H1 (cell line): Measurements from ENCODE around the gene SYK. TPM values are rescaled to one million over a fixed set of nuclear protein-coding genes. Genes with fewer than 3 reads are reported as not detected.

Experiments
- CTCF ChIA-PET: fragments of 300-600 bp; sonication (Branson Sonifier 250); formaldehyde crosslinking; loops from one replicate; lab custom pipeline; 2021; ENCODE audit not compliant: partially characterized antibody; lab: Charles Lee
- POLR2A ChIA-PET: fragments of 300-600 bp; sonication (Branson Sonifier 250); formaldehyde crosslinking; loops from one replicate; lab custom pipeline; 2021; ENCODE audit warnings: inconsistent platforms; ENCODE audit not compliant: partially characterized antibody; lab: Charles Lee
- DNase-seq, 2 experiments: peaks; one replicate each; pipeline versions ENCODE4 v3.0.0 to v3.0.0-alpha.2; 2010 to 2022; ENCODE audit warnings: low spot score in 2 of 2, low read depth in 1 of 2, mixed read lengths in 1 of 2
- FAIRE-seq: peaks from 2 replicates; lab custom pipeline; 2011; peaks lifted over from hg19 to GRCh38; lab: Jason Lieb, UNC
- H2AFZ ChIP-seq: 2 replicates; pipeline ENCODE4 v1.8.1; 2012; ENCODE audit warnings: low read length, inconsistent platforms
- H2AK5ac ChIP-seq: 2 replicates; pipeline ENCODE4 v1.6.1; 2013; ENCODE audit warnings: low read depth, low read length
- H2BK120ac ChIP-seq: replicated peaks from 2 replicates; pipeline ENCODE3; 2013; ENCODE audit warnings: low read depth, low read length, inconsistent platforms
- H2BK12ac ChIP-seq: 2 replicates; pipeline ENCODE4 v1.6.1; 2013; ENCODE audit warnings: low read depth, low read length
- H2BK15ac ChIP-seq: 2 replicates; pipeline ENCODE4 v1.6.1; 2013; ENCODE audit warnings: low read length
- H2BK20ac ChIP-seq: 2 replicates; pipeline ENCODE4 v1.6.1; 2013; ENCODE audit warnings: low read length
- H2BK5ac ChIP-seq: 2 replicates; pipeline ENCODE4 v1.6.1; 2013; ENCODE audit warnings: low read depth, low read length
- H3K14ac ChIP-seq: 2 replicates; pipeline ENCODE4 v1.6.1; 2013; ENCODE audit warnings: inconsistent platforms; ENCODE audit not compliant: insufficient read length
- H3K18ac ChIP-seq: 2 replicates; pipeline ENCODE4 v1.6.1; 2013; ENCODE audit warnings: low read length; ENCODE audit errors: extremely low read depth
- H3K23ac ChIP-seq: 2 replicates; pipeline ENCODE4 v1.6.1; 2013; ENCODE audit warnings: inconsistent platforms; ENCODE audit not compliant: insufficient read length
- H3K23me2 ChIP-seq: 2 replicates; pipeline ENCODE4 v1.6.1; 2013; ENCODE audit warnings: low read depth, low read length
- H3K27ac ChIP-seq: 2 replicates; pipeline ENCODE4 v1.6.1; 2011; ENCODE audit warnings: low read depth, low read length, inconsistent platforms
- H3K27me3 ChIP-seq, 4 experiments: replicated peaks in 1 of 4; 1 replicate in 1 of 4; 2 replicates in 3 of 4; pipeline versions ENCODE4 v1.6.1 to v1.8.1; 2011 to 2013; ENCODE audit warnings: low read length in 3 of 4, mild to moderate bottlenecking in 3 of 4, inconsistent platforms in 2 of 4, mixed read lengths in 2 of 4, moderate library complexity in 1 of 4; ENCODE audit not compliant: control insufficient read depth in 3 of 4, insufficient read depth in 3 of 4; ENCODE audit errors: extremely low read depth in 1 of 4
- H3K36me3 ChIP-seq, 4 experiments: 2 replicates each; pipeline versions ENCODE4 v1.6.1 to v1.8.1; 2011 to 2013; ENCODE audit warnings: mild to moderate bottlenecking in 4 of 4, low read length in 3 of 4, moderate library complexity in 2 of 4, control low read depth in 1 of 4, inconsistent platforms in 1 of 4; ENCODE audit not compliant: insufficient read depth in 4 of 4, control insufficient read depth in 2 of 4
- H3K4ac ChIP-seq: replicated peaks from 2 replicates; pipeline ENCODE3; 2013; ENCODE audit warnings: low read length, low read depth, mixed read lengths, inconsistent platforms; ENCODE audit not compliant: insufficient read length
- H3K4me1 ChIP-seq, 4 experiments: replicated peaks in 1 of 4; 1 replicate in 1 of 4; 2 replicates in 3 of 4; pipeline versions ENCODE4 v1.6.1 to v1.8.1; 2011 to 2013; ENCODE audit warnings: low read length in 3 of 4, inconsistent platforms in 2 of 4, mixed read lengths in 1 of 4; ENCODE audit not compliant: insufficient read depth in 4 of 4, control insufficient read depth in 3 of 4
- H3K4me2 ChIP-seq, 2 experiments: 2 replicates each; pipeline versions ENCODE4 v1.6.1 to v1.8.1; 2011 to 2013; ENCODE audit warnings: low read depth in 2 of 2, low read length in 2 of 2, control low read depth in 1 of 2, inconsistent platforms in 1 of 2, mild to moderate bottlenecking in 1 of 2; ENCODE audit not compliant: insufficient read depth in 1 of 2
- H3K4me3 ChIP-seq, 4 experiments: fragments of 200-600, 300-600 bp in 1 of 4; sonication (generic), shearing (Covaris generic), sonication (Bioruptor Twin) in 1 of 4; 2 replicates each; pipeline versions ENCODE4 v1.5.1 to v1.8.1; 2011 to 2016; ENCODE audit warnings: low read length in 4 of 4, low read depth in 3 of 4, control low read depth in 2 of 4, inconsistent platforms in 2 of 4, mild to moderate bottlenecking in 2 of 4, mixed read lengths in 1 of 4, moderate library complexity in 1 of 4; ENCODE audit not compliant: insufficient read depth in 2 of 4; ENCODE audit errors: extremely low read depth in 1 of 4
- H3K56ac ChIP-seq: replicated peaks from 2 replicates; pipeline ENCODE3; 2013; ENCODE audit warnings: low read depth, mild to moderate bottlenecking, mixed read lengths, low read length, inconsistent platforms; ENCODE audit not compliant: insufficient read length
- H3K79me1 ChIP-seq: 2 replicates; pipeline ENCODE4 v1.6.1; 2013; ENCODE audit warnings: low read depth, low read length, control low read depth
- H3K79me2 ChIP-seq, 2 experiments: 2 replicates each; pipeline versions ENCODE4 v1.6.1 to v1.8.1; 2012 to 2013; ENCODE audit warnings: low read length in 2 of 2, mild to moderate bottlenecking in 2 of 2, inconsistent platforms in 1 of 2; ENCODE audit not compliant: insufficient read depth in 2 of 2, control insufficient read depth in 1 of 2
- H3K9ac ChIP-seq, 4 experiments: replicated peaks in 1 of 4; 1 replicate in 1 of 4; 2 replicates in 3 of 4; pipeline versions ENCODE4 v1.6.1 to v1.8.1; 2011 to 2013; ENCODE audit warnings: low read depth in 3 of 4, low read length in 3 of 4, control low read depth in 2 of 4, mild to moderate bottlenecking in 2 of 4, moderate library complexity in 2 of 4, inconsistent platforms in 1 of 4; ENCODE audit errors: extremely low read depth in 1 of 4
- H3K9me3 ChIP-seq, 2 experiments: 2 replicates each; pipeline versions ENCODE4 v1.6.1 to v1.8.1; 2012 to 2013; ENCODE audit warnings: mild to moderate bottlenecking in 2 of 2, moderate library complexity in 2 of 2, control low read depth in 1 of 2, inconsistent platforms in 1 of 2, low read depth in 1 of 2, low read length in 1 of 2, mixed read lengths in 1 of 2; ENCODE audit not compliant: insufficient read depth in 2 of 2
- H4K20me1 ChIP-seq, 2 experiments: replicated peaks in 1 of 2; 2 replicates each; pipeline versions ENCODE3 to v1.8.1; 2011 to 2013; ENCODE audit warnings: inconsistent platforms in 2 of 2, low read length in 2 of 2, mild to moderate bottlenecking in 1 of 2; ENCODE audit not compliant: insufficient read depth in 2 of 2, control insufficient read depth in 1 of 2
- H4K5ac ChIP-seq: 2 replicates; pipeline ENCODE4 v1.6.1; 2013; ENCODE audit warnings: low read length, low read depth, mixed read lengths, inconsistent platforms; ENCODE audit not compliant: insufficient read length
- H4K8ac ChIP-seq: 2 replicates; pipeline ENCODE4 v1.8.0; 2013; ENCODE audit warnings: mild to moderate bottlenecking, moderate library complexity, low read length, inconsistent platforms; ENCODE audit not compliant: insufficient read depth; ENCODE audit errors: extremely low read depth
- H4K91ac ChIP-seq: replicated peaks from 2 replicates; pipeline ENCODE3; 2013; ENCODE audit warnings: low read length, mixed read lengths, inconsistent platforms; ENCODE audit not compliant: insufficient read length
- BACH1 ChIP-seq: IDR thresholded peaks from 2 replicates; pipeline ENCODE4 v1.6.1; 2012; ENCODE audit warnings: low read length, improper control_type of control experiment
- GABPA ChIP-seq: IDR thresholded peaks from 2 replicates; pipeline ENCODE4 v1.6.1; 2011; ENCODE audit warnings: mild to moderate bottlenecking, low read length, moderate library complexity, borderline replicate concordance; ENCODE audit not compliant: insufficient read depth
- SIRT6 ChIP-seq: IDR thresholded peaks from one replicate; pipeline ENCODE4 v1.7.1; 2012; ENCODE audit warnings: low read length, inconsistent platforms
- TAF1 ChIP-seq: IDR thresholded peaks from 2 replicates; pipeline ENCODE4 v1.6.1; 2011; ENCODE audit warnings: mild to moderate bottlenecking, low read depth, low read length
- WGBS, 2 experiments: shearing (Covaris generic) in 1 of 2; methylation state at CpG; one replicate each; pipeline versions ENCODE4 v1.1.6 to v1.1.7; 2013 to 2015; ENCODE audit warnings: low lambda C conversion rate in 2 of 2, mixed read lengths in 2 of 2, inconsistent platforms in 1 of 2, low coverage in 1 of 2, missing lambda C conversion rate in 1 of 2; ENCODE audit not compliant: insufficient replicate concordance in 2 of 2, insufficient coverage in 1 of 2, insufficient read length in 1 of 2; ENCODE audit errors: extremely low coverage in 1 of 2, missing lambda C conversion rate in 1 of 2; 5-methylcytosine and 5-hydroxymethylcytosine counted together
- polyA plus RNA-seq, 7 experiments: library from polyadenylated mRNA; depleted of rRNA in 3 of 7; stranded (reverse) in 5 of 7; unstranded in 2 of 7; fragments of >200 nt in 5 of 7; fragments of 200-250 nt in 2 of 7; gene quantifications; 1 replicate in 5 of 7; 2 replicates in 1 of 7; 4 replicates in 1 of 7; pipeline versions ENCODE4 v1.2.1 to v1.2.3, GENCODE V29; 2011 to 2013; ENCODE audit warnings: missing spikeins in 2 of 7, mixed read lengths in 2 of 7
- total RNA-seq: library from RNA; stranded (reverse); fragmentation: NEBNext Ultra II Directional; extraction: Animal tissue kit (Norgen Biotek cat#: 25700); gene quantifications from 2 replicates; pipeline ENCODE4 v1.2.1, GENCODE V29; 2021

SYK gene
- total and polyA plus RNA-seq, 2 of the 8 experiments (the other 6 are each of a cell fraction or from before 2014, with no cell fraction given) = 1.5 to 4.4 TPM

- no peak overlapping the region for H2BK12ac ChIP-seq
- H3K4me3 ChIP-seq = no peak overlapping the region
- no peak overlapping the region for H3K18ac ChIP-seq
- WGBS, 2 experiments = 86% methylated on average over 3 of the region's 3 CpGs; no CpG with 5 or more reads in 1 of the 2 experiments
- H3K27me3 ChIP-seq = no peaks in the 10 kb centered on the region; a peak in 1 of 7 replicates
- H3K14ac ChIP-seq = no peak overlapping the region
- no peak overlapping the region for H3K9ac ChIP-seq
- peaks cover 0 to under 1% (median 0%) of the 10 kb centered on the region in 4 experiments; a peak in 1 of 8 replicates for H3K36me3 ChIP-seq
- no peak overlapping the region for H2BK5ac ChIP-seq
- peaks cover 0 to 7% of the 10 kb centered on the region in 2 experiments for H4K20me1 ChIP-seq
- H4K91ac ChIP-seq = no peak overlapping the region
- peaks cover 4% of the 10 kb centered on the region; the same call in 1 of the 2 replicates for H3K79me1 ChIP-seq
- H3K56ac ChIP-seq = no peak overlapping the region
- no peak overlapping the region for H2AK5ac ChIP-seq
- no peak overlapping the region for H2BK20ac ChIP-seq
- peaks cover 0 to 3% of the 10 kb centered on the region in 2 experiments; a peak in 1 of 4 replicates for H3K79me2 ChIP-seq
- H3K4ac ChIP-seq = no peak overlapping the region
- peaks cover 0 to 5% of the 10 kb centered on the region in 2 experiments; a peak in 2 of 4 replicates for H3K9me3 ChIP-seq
- DNase-seq = no peak
- POLR2A ChIA-PET = no interaction called here
- H2BK15ac ChIP-seq = no peak overlapping the region
- peaks cover 7% of the 10 kb centered on the region; the same call in 1 of the 2 replicates for H3K23me2 ChIP-seq
- no peak overlapping the region for H4K8ac ChIP-seq
- FAIRE-seq = no peak
- no peaks in the 10 kb centered on the region; a peak in 1 of 7 replicates for H3K4me1 ChIP-seq
- no peak overlapping the region for H3K4me2 ChIP-seq
- H4K5ac ChIP-seq = no peak overlapping the region
- CTCF ChIA-PET = interaction anchor here (1.2 to 1.7 kb wide), 2 partner anchors 13 to 36 kb away, joined by 3 read pairs; no protein-coding TSS in a partner anchor
- H3K27ac ChIP-seq = no peak overlapping the region
- H2AFZ ChIP-seq = no peak overlapping the region
- no peak overlapping the region for H2BK120ac ChIP-seq
- no peak overlapping the region for H3K23ac ChIP-seq
- TF ChIP-seq GABPA (no peak), SIRT6 (no peak), TAF1 (no peak), BACH1 (no peak)
Measured at GRCh38 chr9:90836411-90837080, 34.9 kb downstream of the SYK start.
